HK-2 (cell line): Measurements from ENCODE around the gene SLC52A1.
"Not testable (repeated sequence)": the region's sequence is repeated elsewhere in the genome, so short reads cannot be mapped to it uniquely, and the experiment has no call there.

ENCODE experiments used
- DNase-seq: peaks from one replicate; pipeline ENCODE4 v3.0.0-alpha.2; 2018; ENCODE audit not compliant: unreplicated experiment

SLC52A1 gene

GRCh38 chr17:5031365-5032082, 3.7 kb downstream of the SLC52A1 start:
- peak; percentile 83 for DNase-seq

GRCh38 chr17:5030168-5030567, 5.1 kb downstream of the SLC52A1 start:
- not testable (repeated sequence) for DNase-seq

GRCh38 chr17:5027916-5028315, 7.3 kb downstream of the SLC52A1 start:
- DNase-seq: no peak

- DNase-seq: no peak
Observed at GRCh38 chr17:5027299-5027698, 7.9 kb downstream of the SLC52A1 start.

- DNase-seq: no peak
Observed at GRCh38 chr17:5024604-5025003, 10.6 kb downstream of the SLC52A1 start.

GRCh38 chr17:5023588-5024147, 11.6 kb downstream of the SLC52A1 start:
- DNase-seq: no peak

- DNase-seq: no peak
Observed at GRCh38 chr17:5022171-5022711, 13.0 kb downstream of the SLC52A1 start.

GRCh38 chr17:5020502-5021023, 14.7 kb downstream of the SLC52A1 start:
- DNase-seq: no peak

- DNase-seq: peak; percentile 20
Observed at GRCh38 chr17:5019475-5019956, 15.7 kb downstream of the SLC52A1 start.

GRCh38 chr17:5014357-5014756, 20.9 kb downstream of the SLC52A1 start:
- DNase-seq: no peak

- DNase-seq: peak; percentile 39
Observed at GRCh38 chr17:5011928-5012327, 23.3 kb downstream of the SLC52A1 start.

- no peak for DNase-seq
Observed at GRCh38 chr17:5003214-5003867, 31.9 kb downstream of the SLC52A1 start.

GRCh38 chr17:5002121-5002788, 33.0 kb downstream of the SLC52A1 start:
- DNase-seq: no peak

- no peak for DNase-seq
Observed at GRCh38 chr17:5000237-5000639, 35.0 kb downstream of the SLC52A1 start.

- DNase-seq: no peak
Observed at GRCh38 chr17:4999430-5000093, 35.7 kb downstream of the SLC52A1 start.

GRCh38 chr17:4998732-4999429, 36.3 kb downstream of the SLC52A1 start:
- no peak for DNase-seq

GRCh38 chr17:4998027-4998731, 37.0 kb downstream of the SLC52A1 start:
- peak; percentile 57 for DNase-seq

- peak; percentile 94 for DNase-seq
Observed at GRCh38 chr17:4997302-4998026, 37.8 kb downstream of the SLC52A1 start, which contains the start of the genes INCA1 and KIF1C. Gene INCA1, minus strand, starts transcription at chr17:4997522. Its CDS starts 3,085 bp downstream, at chr17:4994437. Gene KIF1C, plus strand, starts transcription at chr17:4997950. Its CDS starts 2,297 bp downstream, at chr17:5000247.

- DNase-seq: no peak
Observed at GRCh38 chr17:4994081-4994595, 41.1 kb downstream of the SLC52A1 start.
